Measurements from ENCODE around the gene TCEANC2.

TCEANC2 gene

DNA sequence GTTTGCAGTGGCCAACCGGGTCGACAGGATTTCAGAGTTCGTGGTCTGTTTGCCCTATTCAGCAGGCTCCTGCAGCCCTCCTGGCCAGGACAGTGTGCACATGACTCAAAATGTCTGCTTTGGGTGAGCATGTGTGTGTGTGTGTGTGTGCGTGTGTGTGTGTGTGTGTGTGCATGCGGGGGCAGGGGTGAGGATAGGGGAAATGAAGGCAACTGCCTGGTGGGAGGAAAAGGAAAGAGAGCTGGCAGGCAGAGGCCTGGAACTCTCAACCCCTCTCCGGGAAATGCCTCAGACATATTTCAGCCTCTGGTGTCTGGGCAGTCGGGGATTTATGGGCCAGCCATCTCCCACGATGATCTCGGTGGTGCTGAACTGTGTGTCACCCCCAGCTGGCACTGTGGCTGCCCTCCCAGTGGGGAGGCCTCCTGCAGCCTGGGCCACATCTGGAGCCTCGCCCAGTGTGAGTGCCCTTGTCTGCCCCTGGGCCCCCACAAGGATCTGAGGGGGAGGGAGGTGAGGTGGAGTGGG, 84.2 kb downstream of the TCEANC2 start:
- H3K36me3 Mint-ChIP-seq (ENCODE audit: low read depth), result no peaks in the 10 kb centered on the region
- no peaks in the 10 kb centered on the region for H3K9me3 Mint-ChIP-seq
- H3K4me3 Mint-ChIP-seq, result no peak overlapping the region
- H3K27ac Mint-ChIP-seq, result no peak overlapping the region
- H3K4me1 Mint-ChIP-seq (ENCODE audit: low read depth), result no peaks in the 10 kb centered on the region
- no peaks in the 10 kb centered on the region for H3K27me3 Mint-ChIP-seq (ENCODE audit: low read depth)

DNA sequence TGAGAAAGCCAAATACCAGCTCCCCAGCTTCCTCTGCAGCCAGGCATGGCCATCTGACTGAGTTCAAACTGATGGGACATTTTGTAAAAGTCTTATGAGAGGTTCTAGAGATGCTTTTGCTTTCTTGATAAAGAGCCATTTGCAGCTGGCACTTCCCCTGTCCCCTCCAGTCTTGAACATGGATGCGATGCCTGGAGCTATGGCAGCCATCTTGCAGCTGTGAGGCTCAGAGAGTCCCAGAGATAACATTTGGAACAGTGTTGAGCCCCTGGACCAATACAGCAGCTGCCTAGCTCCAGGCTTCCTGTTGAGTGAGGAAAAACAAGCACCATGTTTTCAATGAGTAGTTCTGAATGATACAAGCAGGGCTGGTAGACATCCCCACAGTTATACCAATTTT, 85.6 kb downstream of the TCEANC2 start:
- no peaks in the 10 kb centered on the region for H3K27me3 Mint-ChIP-seq (ENCODE audit: low read depth)
- no peak overlapping the region for H3K4me3 Mint-ChIP-seq
- no peaks in the 10 kb centered on the region for H3K36me3 Mint-ChIP-seq (ENCODE audit: low read depth)
- no peaks in the 10 kb centered on the region for H3K9me3 Mint-ChIP-seq
- no peaks in the 10 kb centered on the region for H3K4me1 Mint-ChIP-seq (ENCODE audit: low read depth)
- no peak overlapping the region for H3K27ac Mint-ChIP-seq

DNA sequence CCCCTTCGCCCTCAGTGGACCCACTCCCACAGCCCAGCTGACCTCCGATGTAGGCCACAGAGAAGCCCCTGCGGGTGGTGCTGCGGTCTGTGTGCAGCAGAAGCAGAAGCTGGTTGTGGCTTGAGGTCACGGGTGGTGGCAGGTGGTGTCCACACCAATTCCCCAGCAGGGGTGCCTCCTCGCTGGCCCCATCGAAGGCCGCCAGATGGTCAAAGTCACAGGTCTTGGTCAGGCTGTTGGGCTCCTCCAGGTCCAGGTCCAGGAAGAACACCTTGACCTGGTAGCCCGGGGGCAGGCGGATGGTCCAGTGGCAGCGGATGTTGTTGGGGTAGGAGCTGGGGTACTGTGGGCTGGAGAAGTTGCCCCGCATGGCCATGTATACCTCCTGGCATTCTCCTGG, 86.3 kb downstream of the TCEANC2 start:
- no peaks in the 10 kb centered on the region for H3K36me3 Mint-ChIP-seq (ENCODE audit: low read depth)
- no peak overlapping the region for H3K4me3 Mint-ChIP-seq
- no peak overlapping the region for H3K27ac Mint-ChIP-seq
- no peaks in the 10 kb centered on the region for H3K4me1 Mint-ChIP-seq (ENCODE audit: low read depth)
- no peaks in the 10 kb centered on the region for H3K9me3 Mint-ChIP-seq
- no peaks in the 10 kb centered on the region for H3K27me3 Mint-ChIP-seq (ENCODE audit: low read depth)

DNA sequence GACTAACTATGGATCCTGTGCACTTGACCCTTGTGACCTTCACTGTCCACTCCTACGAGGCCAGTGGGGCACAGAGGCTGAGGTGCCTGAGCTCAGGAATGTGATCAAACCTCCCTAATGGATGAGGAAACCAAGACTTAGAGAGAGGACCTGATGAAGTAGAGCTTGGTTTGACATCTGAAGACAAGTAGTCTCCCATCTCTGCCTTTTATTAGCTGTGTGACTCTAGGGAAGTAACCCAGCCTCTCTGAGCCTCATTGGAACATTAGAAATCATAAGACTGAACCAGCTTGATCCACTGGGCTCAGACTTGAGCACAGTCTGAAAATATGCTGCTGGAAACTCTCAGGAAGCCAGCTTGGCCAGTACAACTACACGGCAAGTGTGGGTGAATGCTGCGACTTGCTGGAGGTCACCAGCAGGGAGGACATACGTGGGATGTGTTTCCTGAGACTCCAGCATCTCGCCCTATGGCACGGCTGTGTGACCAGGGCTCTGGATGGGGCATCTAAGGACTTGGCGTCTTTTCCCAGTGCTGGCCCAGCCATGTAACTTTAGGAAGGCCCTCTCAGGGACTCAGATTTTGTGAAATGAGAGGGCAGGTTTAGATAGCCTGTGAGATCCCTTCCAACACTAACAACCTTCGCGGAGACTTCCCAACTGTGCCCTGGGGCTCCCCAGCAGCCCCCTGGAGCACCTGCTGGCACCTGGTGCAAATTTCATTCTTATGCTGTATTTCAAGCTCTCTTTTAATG, 88.9 kb downstream of the TCEANC2 start:
- no peak overlapping the region for H3K27ac Mint-ChIP-seq
- H3K4me1 Mint-ChIP-seq (ENCODE audit: low read depth), result no peaks in the 10 kb centered on the region

DNA sequence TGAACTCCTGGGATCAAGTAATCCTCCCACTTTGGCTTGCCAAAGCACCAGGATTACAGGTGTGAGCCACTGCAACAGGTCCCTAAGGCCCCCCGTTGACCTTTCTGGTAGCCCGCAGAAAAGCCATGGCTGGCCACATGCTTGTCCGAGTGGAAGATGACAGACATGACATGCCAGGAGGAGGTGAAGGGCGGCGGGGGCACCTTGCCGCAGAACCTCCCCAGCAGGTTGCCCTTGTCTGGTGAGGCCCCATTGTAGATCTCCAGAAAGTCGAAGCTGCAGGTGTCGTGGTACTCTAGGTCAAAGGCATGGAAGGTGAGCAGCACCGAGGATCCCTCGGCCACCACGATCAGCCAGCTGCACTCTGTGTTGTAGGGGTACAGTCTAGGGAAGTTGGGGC, 91.0 kb downstream of the TCEANC2 start:
- Mint-ChIP-seq H3K27me3 (ENCODE audit: low read depth) (peaks cover 3% of the 10 kb centered on the region), H3K4me3 (no peak overlapping the region), H3K4me1 (ENCODE audit: low read depth) (no peaks in the 10 kb centered on the region), H3K36me3 (ENCODE audit: low read depth) (no peaks in the 10 kb centered on the region), H3K9me3 (no peaks in the 10 kb centered on the region), H3K27ac (no peak overlapping the region)

More for the DNA sequence above, 88.9 kb downstream of the TCEANC2 start:
- Mint-ChIP-seq H3K36me3 (ENCODE audit: low read depth) (no peaks in the 10 kb centered on the region), H3K9me3 (no peaks in the 10 kb centered on the region), H3K27me3 (ENCODE audit: low read depth) (no peaks in the 10 kb centered on the region), H3K4me3 (no peak overlapping the region)

DNA sequence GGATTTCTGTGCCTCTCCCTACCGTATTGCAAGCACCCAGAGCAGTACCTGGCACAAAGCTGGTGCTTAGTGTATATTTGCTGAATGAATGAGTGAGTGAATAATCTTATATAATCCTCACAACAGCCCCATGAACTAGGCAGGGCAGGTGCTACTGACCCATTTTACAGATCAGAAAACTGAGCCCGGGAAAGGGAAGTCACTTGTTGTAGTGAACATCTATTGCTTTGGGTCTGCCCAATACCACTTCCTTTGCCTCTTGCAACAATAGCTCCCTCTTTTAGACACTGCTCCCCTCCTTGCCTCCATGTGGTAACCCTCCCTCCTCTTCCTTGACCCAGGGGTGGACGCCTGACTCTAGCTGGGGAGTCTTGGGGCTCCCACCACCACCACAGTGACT, 96.3 kb downstream of the TCEANC2 start:
- Mint-ChIP-seq H3K27ac (no peak overlapping the region), H3K4me3 (no peak overlapping the region), H3K27me3 (ENCODE audit: low read depth) (peaks cover 3% of the 10 kb centered on the region), H3K36me3 (ENCODE audit: low read depth) (no peaks in the 10 kb centered on the region), H3K4me1 (ENCODE audit: low read depth) (no peaks in the 10 kb centered on the region), H3K9me3 (no peaks in the 10 kb centered on the region)

DNA sequence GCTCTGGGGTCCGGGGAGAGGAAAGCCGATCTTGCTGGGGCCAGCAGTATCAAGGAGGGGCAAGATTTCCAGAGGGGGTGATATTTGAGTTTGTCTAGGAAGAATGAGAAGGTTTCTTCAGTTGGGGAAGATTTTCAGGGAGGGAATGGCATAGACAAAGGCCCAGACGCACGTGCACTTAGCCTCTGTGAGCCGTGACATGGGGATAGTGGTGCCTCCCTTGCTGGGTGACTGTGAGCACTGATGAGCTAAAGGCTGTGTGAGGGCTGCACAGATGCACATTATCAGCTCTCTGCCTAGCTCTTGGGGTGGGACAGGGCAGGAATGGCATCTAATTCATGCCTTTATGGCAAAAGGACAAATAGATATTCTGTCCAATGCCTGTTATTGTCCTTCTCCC, 97.6 kb downstream of the TCEANC2 start:
- H3K4me3 Mint-ChIP-seq, result no peak overlapping the region
- H3K36me3 Mint-ChIP-seq (ENCODE audit: low read depth), result no peaks in the 10 kb centered on the region

DNA sequence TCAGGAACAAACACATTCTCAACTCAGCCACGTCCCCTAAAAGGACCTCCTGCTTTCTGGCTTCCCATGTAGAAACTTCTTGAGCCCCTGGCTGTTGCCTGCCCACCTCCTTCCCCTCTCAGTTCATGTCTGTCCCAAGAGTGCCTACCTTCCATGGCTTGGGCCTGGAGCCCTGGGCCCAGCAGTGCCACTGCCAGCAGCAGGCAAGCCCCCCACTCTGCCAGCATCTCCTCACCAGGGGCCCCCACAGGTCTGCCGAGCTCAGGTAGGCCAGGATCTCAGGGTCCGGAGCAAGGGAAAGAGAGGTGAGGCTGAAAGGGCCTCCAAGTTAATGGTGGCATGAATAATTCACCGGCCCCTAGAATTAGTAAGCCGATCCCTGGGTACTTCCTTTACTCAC, 99.3 kb downstream of the TCEANC2 start, which contains the start of gene CDCP2:
TSS of gene CDCP2 (minus strand) at position 305 of the 400 bp plus-strand sequence. CDS start at position 227, 78 bp downstream.
- peaks cover 3% of the 10 kb centered on the region for H3K27me3 Mint-ChIP-seq (ENCODE audit: low read depth)
- no peaks in the 10 kb centered on the region for H3K4me1 Mint-ChIP-seq (ENCODE audit: low read depth)
- H3K36me3 Mint-ChIP-seq (ENCODE audit: low read depth), result no peaks in the 10 kb centered on the region
- H3K27ac Mint-ChIP-seq, result no peak within 1 kb of the TSS
- no peaks in the 10 kb centered on the region for H3K9me3 Mint-ChIP-seq
- no peak within 1 kb of the TSS for H3K4me3 Mint-ChIP-seq

More for the DNA sequence above, 97.6 kb downstream of the TCEANC2 start:
- H3K9me3 Mint-ChIP-seq, result no peaks in the 10 kb centered on the region
- peaks cover 3% of the 10 kb centered on the region for H3K27me3 Mint-ChIP-seq (ENCODE audit: low read depth)
- no peaks in the 10 kb centered on the region for H3K4me1 Mint-ChIP-seq (ENCODE audit: low read depth)
- no peak overlapping the region for H3K27ac Mint-ChIP-seq

DNA sequence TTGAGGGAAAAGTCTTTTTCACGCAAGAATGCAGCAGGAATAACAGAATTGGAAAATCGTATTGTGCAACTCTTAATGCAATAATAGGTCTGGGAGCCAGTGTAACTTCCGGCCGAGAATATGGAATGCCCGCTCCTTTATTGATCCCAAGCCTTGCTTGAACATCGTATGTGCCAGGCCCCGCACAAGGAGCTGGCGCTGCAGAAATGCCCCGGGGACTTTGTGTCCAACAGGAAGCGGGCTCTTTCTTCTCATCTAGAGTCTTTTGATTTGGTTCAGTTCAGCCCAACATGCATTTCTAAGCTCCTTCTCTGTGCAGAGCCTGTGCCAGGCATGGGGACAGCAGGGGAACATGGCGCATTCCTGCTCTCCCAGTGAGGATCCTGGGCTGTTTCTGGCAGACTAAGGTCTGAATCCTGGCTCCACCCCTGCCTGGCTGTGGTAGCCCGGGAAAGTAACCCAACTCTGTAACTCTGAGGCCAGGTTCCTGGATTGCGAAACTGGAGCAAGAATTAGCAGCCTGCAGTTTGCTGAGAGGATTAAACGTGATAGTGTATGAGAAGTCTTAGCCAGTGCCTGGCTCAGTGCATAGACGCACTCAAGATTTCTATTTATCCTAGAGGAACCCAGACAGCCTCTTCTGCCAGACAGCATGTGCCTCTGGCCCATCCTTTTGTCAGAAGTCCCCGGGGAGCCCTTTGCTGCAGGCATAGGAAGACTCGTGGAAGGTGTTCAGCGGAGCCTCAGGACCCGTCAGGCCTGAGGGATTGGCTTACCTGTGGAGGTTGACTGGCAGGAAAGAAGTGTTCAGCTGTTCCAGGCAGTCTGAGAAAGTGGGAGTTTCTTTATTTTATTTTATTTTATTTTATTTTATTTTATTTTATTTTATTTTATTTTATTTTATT, 100.4 kb downstream of the TCEANC2 start:
- Mint-ChIP-seq H3K4me3 (no peak overlapping the region), H3K27ac (no peak overlapping the region), H3K36me3 (ENCODE audit: low read depth) (no peaks in the 10 kb centered on the region), H3K9me3 (no peaks in the 10 kb centered on the region), H3K27me3 (ENCODE audit: low read depth) (no peaks in the 10 kb centered on the region), H3K4me1 (ENCODE audit: low read depth) (no peaks in the 10 kb centered on the region)

Data from T-helper 1 cell treated with Interleukin-12 subunit alpha and Interleukin-12 subunit beta and Interleukin-4 antibody, amounts not matched to agents 30 μg/mL and 1 μg/mL, for 36 hours (primary cell).